Measurements from ENCODE around the gene CLCN4.

The CLCN4 gene

GRCh38 chrX:10244915-10245622 is 88.3 kb downstream of the CLCN4 start:
- no peak for DNase-seq (ENCODE audit: low read depth)

- no peak for DNase-seq (ENCODE audit: low read depth)
Observed at GRCh38 chrX:10245886-10246285, 89.1 kb downstream of the CLCN4 start.

- DNase-seq (ENCODE audit: low read depth) = no peak
Observed at GRCh38 chrX:10246297-10246696, 89.5 kb downstream of the CLCN4 start.

DNA sequence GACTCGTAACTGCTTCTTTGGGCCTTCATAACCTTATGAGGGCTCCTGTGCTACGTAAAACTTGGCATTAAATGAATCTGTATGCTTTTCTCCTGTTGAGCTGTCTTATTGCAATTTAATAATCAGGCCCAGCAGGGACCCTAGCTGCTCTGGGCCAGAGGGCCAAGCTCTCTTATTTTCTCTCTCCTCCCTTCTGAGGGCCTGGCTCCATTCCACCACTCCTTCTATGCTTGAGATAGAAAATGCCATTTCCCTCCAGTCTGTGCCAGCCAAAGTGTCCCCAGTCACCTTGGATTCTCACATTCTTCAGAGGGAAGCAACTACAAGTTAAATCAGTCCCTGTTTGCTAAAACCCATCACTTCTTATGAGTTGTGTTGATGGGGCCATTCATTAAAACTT is 90.1 kb downstream of the CLCN4 start:
- no peak for DNase-seq (ENCODE audit: low read depth)

- no peak for DNase-seq (ENCODE audit: low read depth)
Observed at GRCh38 chrX:10254739-10255138, 98.0 kb downstream of the CLCN4 start.

DNA sequence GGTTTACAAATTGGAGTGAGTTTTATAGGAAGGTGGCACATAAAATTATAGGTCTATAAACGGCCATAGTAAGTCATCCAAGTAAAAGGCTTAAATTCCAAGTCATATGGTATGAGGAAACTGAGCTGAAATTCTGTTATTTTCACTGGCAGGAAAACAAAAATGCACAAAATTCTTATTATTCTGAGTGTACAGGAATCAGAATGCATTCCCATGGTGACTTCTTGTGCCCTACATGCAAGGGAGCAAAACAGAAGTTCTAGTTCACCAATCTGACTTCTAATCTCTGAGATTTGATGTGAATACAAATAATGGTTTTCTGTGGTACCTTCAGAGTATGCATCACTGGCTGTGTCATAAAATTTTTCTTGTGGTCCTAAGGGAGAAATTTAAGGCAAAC is 102.9 kb downstream of the CLCN4 start:
- DNase-seq (ENCODE audit: low read depth) = no peak

GRCh38 chrX:10265775-10266174 is 109.0 kb downstream of the CLCN4 start:
- DNase-seq (ENCODE audit: low read depth) = no peak

DNA sequence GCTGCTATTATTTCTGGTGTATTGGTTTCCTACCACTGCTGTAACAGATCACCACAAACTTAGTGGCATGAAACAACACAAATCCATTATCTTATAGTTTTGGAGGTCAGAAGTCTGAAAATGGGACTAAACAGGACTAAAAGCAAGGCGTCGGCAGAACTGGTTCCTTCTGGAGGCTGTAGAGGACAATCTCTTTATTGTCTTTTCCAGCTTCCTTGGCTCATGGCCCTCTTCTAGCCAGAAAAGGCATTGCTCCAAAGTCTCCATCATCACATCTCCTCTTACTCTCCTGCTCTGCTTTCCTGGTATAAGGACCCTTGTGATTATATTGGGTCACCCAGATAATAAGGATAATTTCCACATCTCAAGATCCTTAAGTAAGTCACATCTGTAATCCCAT is 121.9 kb downstream of the CLCN4 start:
- DNase-seq (ENCODE audit: low read depth) = no peak

DNA sequence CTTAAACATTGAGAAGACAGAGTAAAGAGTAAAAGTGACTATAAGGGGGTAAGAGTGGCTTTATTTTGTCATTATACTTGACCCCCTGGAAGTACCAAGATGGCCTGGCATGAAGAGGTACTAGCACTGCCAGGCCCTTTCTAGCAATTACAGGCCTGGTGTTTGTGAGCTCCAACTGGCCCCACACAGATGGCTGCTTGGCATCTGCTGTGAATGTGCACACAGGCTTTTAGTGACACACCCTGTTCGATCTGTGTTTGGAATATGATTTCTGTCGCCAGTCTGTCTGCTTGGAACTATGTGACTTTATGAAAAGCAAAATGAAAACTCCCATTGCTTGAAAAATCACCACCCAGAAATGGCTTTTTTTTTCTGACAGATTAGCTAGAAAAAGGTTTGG is 123.3 kb downstream of the CLCN4 start:
- no peak for DNase-seq (ENCODE audit: low read depth)

DNA sequence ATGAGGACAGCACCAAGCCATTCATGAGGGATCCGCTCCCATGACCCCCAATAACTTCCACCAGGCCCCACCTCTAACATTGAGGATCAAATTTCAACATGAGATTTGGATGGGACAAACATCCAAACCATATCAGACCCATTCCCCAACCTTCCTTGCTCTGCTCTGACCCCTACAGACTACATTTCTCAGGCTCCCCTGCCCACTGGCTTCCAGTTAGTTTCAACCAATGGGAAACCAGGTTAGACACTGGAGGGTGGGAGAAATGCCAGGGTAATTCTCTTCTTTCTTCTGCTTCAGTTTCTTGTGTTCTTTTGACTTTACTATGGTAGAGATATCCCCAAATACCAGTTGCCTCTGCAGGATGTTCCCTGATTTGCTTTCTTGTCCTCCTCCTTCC is 125.7 kb downstream of the CLCN4 start:
- DNase-seq (ENCODE audit: low read depth) = no peak

- no peak for DNase-seq (ENCODE audit: low read depth)
Observed at GRCh38 chrX:10286195-10286594, 129.4 kb downstream of the CLCN4 start.

Data from amniotic epithelial cell (primary cell).